ENCODE measurements around the gene FJX1.

The FJX1 gene

DNA sequence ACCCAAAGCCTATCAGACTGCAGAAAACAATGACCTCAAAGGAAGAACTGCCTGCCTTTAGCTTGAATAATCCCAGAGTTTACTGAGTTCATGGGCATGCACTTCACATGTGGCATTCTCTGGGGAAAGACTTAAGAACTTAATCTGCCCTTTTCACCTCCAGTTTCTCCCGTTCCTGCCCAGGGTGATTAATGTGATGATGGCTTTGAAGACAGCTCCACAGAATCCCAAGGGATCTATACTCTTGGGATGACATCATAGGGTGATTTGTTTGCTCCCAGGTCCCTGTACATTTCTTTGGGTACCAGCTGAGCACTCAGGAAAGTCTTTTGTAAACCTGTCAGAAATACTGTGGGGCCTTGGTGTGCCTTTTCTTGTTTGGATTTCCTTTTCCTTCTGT lies 14.0 kb downstream of the FJX1 start:
- H3K27me3 ChIP-seq, result peaks cover 81% of the 10 kb centered on the region

DNA sequence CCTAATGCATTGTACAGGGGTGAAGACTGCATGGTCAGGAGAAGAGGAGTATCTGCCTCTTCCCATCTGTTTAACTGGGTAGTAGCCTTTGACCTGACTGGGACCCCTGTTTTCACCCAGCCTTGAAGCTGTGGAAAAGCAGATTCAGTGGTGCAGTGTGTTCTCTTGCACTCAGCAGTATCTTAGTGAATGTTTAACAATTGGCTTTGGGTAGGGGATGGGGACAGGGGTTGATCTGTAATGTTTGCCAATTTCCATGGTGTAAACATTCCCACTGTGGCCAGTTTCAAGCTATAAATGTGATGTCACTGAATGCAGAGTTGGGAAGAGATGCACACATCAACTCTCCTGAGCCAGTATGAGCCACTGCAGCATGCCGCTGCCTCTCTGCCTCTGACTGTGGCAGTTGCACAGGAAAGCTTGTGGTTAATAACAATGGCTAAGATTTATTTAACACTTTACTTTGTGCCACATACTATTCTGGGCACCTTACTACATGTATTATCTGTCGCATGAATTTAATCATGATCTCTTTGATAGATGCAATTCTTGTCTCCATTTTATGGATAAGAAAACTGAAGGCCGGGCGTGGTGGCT lies 15.7 kb downstream of the FJX1 start:
- Histone ChIP-seq H3K9me3 (no peaks in the 10 kb centered on the region), H3K27me3 (peaks cover 77% of the 10 kb centered on the region), H3K4me1 (ENCODE audit: control insufficient read depth in 1 of 2, insufficient read depth in 1 of 2, low read depth in 1 of 2, low read length in 1 of 2) (no peaks in the 10 kb centered on the region), H3K27ac (no peak overlapping the region), H3K36me3 (no peaks in the 10 kb centered on the region), H3K4me3 (ENCODE audit: low read depth in 1 of 2, low read length in 1 of 2) (no peak overlapping the region)
- TF ChIP-seq, protein P1, sequence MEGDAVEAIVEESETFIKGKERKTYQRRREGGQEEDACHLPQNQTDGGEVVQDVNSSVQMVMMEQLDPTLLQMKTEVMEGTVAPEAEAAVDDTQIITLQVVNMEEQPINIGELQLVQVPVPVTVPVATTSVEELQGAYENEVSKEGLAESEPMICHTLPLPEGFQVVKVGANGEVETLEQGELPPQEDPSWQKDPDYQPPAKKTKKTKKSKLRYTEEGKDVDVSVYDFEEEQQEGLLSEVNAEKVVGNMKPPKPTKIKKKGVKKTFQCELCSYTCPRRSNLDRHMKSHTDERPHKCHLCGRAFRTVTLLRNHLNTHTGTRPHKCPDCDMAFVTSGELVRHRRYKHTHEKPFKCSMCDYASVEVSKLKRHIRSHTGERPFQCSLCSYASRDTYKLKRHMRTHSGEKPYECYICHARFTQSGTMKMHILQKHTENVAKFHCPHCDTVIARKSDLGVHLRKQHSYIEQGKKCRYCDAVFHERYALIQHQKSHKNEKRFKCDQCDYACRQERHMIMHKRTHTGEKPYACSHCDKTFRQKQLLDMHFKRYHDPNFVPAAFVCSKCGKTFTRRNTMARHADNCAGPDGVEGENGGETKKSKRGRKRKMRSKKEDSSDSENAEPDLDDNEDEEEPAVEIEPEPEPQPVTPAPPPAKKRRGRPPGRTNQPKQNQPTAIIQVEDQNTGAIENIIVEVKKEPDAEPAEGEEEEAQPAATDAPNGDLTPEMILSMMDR (IDR thresholded peaks at IDR 0.05), result no peak

More for the DNA sequence above, 14.0 kb downstream of the FJX1 start:
- Histone ChIP-seq H3K4me3 (ENCODE audit: low read depth in 1 of 2, low read length in 1 of 2) (no peak overlapping the region), H3K9me3 (no peaks in the 10 kb centered on the region), H3K4me1 (ENCODE audit: control insufficient read depth in 1 of 2, insufficient read depth in 1 of 2, low read depth in 1 of 2, low read length in 1 of 2) (no peaks in the 10 kb centered on the region), H3K27ac (no peak overlapping the region), H3K36me3 (no peaks in the 10 kb centered on the region)
- TF ChIP-seq, protein P1 (IDR thresholded peaks at IDR 0.05), result no peak

DNA sequence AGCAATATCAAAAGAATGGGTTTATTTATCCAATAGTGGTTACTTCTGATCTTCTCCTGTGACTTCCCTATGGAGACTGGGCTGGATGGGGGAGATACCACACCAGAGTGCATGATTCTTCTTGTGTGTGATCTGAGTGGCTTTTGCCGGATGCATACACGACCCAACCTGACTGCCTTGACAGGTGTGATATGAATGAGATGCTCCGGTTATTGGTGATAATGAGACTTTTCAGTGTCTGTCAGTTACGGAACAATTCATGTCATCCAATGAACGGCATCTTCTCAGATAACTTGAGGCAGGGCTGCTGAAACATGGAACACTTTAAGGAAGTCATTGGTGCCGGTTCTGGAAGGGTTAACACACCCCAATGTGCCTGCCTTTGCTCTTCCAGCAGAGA lies 17.7 kb downstream of the FJX1 start:
- no peaks in the 10 kb centered on the region for H3K9me3 ChIP-seq
- no peaks in the 10 kb centered on the region for H3K36me3 ChIP-seq
- peaks cover 57% of the 10 kb centered on the region for H3K27me3 ChIP-seq
- TF ChIP-seq, protein P1 (IDR thresholded peaks at IDR 0.05), result no peak
- H3K4me3 ChIP-seq (ENCODE audit: low read depth in 1 of 2, low read length in 1 of 2), result no peak overlapping the region
- H3K27ac ChIP-seq, result no peak overlapping the region
- H3K4me1 ChIP-seq (ENCODE audit: control insufficient read depth in 1 of 2, insufficient read depth in 1 of 2, low read depth in 1 of 2, low read length in 1 of 2), result no peaks in the 10 kb centered on the region

DNA sequence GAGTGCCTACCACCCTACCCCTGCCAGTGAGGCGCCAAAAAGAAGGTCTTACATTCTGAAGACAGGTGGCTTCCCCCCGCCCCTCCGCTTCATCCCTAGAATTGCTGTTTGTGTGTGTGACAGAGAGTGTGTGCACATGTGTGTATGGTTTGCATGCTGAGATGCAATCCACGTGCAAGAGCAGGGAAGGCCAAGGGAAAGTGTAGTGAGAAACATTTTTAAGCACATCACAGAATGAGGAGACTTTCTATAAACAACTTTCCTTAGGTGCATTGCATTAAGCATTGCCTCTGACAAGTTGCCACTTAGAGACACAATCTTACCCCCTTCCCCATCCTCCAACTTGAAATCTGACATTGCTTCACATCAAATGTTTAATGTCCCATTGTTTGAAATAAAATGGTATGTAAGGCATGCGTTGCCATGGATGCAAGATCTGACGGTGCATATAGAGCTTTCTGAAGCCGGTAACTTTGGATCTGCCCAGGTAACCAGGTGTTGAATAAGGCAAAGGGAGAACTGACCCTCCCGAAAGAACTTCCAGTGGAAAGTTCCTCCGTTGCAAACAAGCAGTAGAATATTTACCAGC lies 21.4 kb downstream of the FJX1 start:
- H3K27ac ChIP-seq, result no peak overlapping the region
- TF ChIP-seq, protein P1 (IDR thresholded peaks at IDR 0.05), result no peak
- no peaks in the 10 kb centered on the region for H3K36me3 ChIP-seq
- H3K9me3 ChIP-seq, result no peaks in the 10 kb centered on the region
- H3K4me3 ChIP-seq (ENCODE audit: low read depth in 1 of 2, low read length in 1 of 2), result no peak overlapping the region
- H3K4me1 ChIP-seq (ENCODE audit: control insufficient read depth in 1 of 2, insufficient read depth in 1 of 2, low read depth in 1 of 2, low read length in 1 of 2), result no peaks in the 10 kb centered on the region
- H3K27me3 ChIP-seq, result peaks cover 23% of the 10 kb centered on the region

DNA sequence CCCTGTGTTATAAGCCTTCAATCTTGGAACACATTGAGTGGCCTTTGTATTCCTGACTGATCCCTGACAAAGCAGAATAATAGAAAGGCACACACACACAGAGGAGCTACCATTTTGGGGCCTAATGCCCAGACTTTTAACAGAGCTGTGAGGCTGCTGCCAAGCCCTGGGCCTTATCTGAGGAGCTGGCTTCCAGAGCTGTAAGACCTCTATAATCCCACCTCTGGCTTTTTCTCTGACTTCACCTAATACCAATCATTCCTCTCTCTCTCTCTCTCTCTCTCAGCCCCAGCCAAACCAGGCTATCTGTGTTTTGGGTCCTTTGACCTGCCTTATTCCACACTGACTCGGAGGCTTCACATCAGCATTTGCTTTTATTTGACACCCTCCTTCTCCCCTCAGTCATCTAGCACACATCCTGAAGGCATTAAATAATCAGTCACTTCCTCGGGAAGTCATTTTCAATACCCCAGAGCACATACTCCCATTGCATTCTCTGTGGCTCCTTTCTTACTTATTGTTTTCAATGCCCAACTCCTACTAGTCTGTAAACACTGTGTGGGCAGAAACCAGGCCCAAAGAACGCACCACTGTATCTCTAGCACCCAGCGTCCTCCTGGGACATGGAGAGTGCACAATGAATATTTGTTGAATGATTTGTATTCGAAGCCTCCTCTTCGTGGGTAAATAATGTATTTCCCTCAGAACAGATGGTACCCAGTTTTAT lies 23.1 kb downstream of the FJX1 start:
- Histone ChIP-seq H3K27me3 (peaks cover 30% of the 10 kb centered on the region), H3K4me1 (ENCODE audit: control insufficient read depth in 1 of 2, insufficient read depth in 1 of 2, low read depth in 1 of 2, low read length in 1 of 2) (no peaks in the 10 kb centered on the region), H3K9me3 (no peaks in the 10 kb centered on the region), H3K27ac (no peak overlapping the region), H3K4me3 (ENCODE audit: low read depth in 1 of 2, low read length in 1 of 2) (no peak overlapping the region), H3K36me3 (no peaks in the 10 kb centered on the region)
- TF ChIP-seq, protein P1 (IDR thresholded peaks at IDR 0.05), result no peak

Measured in neutrophil (primary cell).